ENCODE measurements around the gene PFKFB2.

The PFKFB2 gene

DNA sequence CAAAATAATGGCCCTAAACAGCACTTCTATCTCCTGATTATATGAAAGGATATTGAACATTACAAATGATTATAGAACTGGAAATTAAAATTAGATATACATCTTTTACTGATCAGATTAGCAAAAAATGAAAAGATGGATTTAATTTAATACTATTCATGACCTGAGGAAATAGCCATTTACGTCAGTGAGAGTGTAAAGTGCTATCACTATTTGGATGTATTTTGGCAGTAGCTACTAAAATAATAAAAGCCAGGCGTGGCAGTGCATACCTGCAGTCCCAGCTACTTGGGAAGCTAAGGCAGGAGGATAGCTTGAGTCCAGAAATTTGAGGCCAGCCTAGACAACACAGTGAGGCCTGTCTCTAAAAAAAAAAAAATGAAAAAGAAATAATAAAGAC is 40.9 kb downstream of the PFKFB2 start:
- DNase-seq, result no peak

- no peak for DNase-seq
These were observed 44.8 kb downstream of the PFKFB2 start for GRCh38 chr1:207097871-207098324.

GRCh38 chr1:207101720-207102119 is 48.6 kb downstream of the PFKFB2 start:
- DNase-seq, result no peak

DNA sequence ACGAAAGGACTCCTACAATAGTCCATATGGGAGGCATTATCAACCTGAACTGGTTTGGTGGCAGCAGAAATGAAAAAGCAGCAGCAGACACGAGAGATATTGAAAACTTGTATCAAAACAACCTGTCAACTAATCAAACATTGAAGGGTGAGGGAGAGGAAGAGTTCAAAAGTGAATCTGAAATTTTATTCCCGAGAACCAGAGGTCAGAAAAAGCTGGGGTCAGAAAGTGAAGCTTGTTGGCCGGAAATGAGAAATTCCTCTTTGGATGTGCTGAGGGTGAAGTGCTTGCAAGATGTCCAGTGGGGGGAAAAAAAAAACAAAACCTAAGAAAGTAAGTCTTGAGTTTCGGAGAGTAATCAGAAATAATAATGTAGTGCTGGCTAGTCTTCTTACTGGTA is 49.1 kb downstream of the PFKFB2 start:
- DNase-seq, result no peak

DNA sequence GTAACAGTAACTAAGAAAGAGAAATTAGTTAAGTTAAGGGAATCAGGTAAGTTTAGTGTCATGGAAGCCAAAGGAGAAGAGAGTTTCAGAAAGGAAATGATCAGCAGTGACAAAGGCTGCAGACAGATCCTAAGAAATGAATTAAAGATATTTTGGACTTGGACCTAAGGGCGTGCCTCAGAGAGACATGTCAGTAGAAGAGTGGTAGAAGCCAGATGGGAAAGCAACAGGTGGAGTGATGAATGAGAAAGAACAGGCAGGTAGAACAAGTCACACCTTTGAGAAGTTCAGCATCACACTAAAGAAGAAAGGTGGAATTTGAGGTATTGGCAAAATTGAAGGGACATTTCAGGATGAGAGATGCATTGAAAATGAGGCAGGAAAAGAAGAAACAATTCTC is 49.6 kb downstream of the PFKFB2 start:
- DNase-seq, result no peak

DNA sequence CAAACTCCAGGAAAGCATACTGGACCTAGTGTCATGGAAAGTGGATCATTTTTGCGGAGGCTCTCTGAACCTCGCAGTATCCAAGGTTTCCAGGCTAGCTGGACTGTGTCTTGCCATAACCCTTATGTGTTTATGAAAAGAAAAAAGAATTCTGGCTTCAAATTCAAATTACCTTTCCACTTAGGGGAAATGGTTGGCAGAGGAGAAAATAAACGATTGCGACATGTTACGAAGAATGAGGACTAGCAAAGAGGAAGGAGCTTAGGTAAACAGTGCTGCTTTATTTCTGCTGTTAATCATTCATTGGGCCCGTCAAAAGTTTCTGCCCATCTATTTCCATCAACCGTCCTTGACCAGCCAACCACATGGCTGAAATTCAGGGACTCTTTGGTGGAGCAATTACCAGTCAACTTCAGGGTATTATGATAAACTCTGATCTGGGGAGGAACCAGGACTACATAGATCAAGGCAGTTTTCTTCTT is 50.9 kb downstream of the PFKFB2 start, which contains the start of gene C4BPA:
Gene C4BPA (plus strand): TSS at position 342 of the 482 bp plus-strand sequence. CDS start 8,793 bp downstream, outside the sequence.
- DNase-seq, result no peak

GRCh38 chr1:207109004-207109403 is 55.9 kb downstream of the PFKFB2 start:
- no peak for DNase-seq

DNA sequence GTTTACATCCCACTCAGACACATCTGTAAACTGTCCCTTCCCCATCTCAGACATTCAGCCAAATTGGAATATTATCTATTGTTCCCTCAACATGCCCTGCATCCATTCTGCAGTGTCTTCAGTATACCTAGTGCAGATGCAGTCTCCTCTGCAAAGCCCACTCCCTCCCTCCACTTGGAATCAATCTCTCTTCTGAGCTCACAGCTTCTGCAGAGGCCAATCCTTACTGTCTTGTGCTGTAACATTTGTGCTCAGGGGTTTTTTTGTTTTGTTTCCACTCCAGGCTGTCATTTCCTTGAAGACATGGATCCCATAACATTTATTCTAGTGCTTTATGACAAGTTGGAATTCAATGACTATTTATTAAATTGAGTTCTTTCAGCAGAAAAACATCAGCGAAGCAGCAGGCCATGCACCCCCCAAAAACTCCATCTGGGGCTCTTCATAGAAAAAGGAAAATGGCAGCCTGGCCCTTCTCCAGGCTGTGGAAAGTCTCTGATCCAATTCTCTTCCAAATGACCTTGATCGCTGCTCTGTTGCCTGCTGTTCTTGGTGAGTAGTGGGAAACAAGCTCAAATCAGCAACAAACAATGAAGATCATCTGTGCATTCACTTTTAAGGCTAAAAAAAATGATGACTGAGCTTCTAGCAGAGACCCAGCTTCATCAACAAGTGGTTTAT is 59.7 kb downstream of the PFKFB2 start:
- no peak for DNase-seq

DNA sequence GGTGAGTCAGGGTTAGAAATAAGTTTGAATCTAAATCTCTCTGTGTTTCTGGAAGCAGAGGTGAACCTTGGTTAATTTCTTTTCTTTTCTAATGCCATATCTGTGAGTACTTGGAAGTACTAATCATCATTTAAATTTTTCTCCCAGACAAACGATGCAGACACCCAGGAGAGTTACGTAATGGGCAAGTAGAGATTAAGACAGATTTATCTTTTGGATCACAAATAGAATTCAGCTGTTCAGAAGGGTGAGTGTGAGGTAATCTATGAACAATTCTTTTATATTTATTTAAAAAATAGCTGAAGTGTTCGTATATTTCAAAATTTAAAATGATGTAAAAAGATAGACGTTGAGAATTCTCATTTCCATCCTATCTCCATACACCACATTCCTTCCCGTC is 62.2 kb downstream of the PFKFB2 start:
- no peak for DNase-seq

DNA sequence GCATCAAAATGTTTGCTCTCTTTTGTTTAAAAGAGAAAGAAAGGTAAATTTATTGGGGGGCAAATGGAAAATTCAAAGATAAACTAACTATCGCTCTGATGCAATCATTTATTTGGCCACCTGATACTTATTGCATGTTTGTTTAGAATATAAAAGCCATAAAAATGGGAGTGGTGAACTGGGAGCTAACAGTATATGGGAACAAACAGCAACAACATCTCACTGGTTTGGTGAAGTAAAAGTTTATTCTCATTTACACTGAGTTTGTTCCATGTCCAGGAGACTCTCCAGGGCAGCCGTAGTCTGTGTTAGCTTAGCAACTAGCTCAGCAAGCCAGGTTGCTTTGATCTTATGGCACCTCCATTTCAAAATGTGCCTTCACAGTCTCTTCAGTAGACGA is 71.3 kb downstream of the PFKFB2 start:
- DNase-seq, result no peak

DNA sequence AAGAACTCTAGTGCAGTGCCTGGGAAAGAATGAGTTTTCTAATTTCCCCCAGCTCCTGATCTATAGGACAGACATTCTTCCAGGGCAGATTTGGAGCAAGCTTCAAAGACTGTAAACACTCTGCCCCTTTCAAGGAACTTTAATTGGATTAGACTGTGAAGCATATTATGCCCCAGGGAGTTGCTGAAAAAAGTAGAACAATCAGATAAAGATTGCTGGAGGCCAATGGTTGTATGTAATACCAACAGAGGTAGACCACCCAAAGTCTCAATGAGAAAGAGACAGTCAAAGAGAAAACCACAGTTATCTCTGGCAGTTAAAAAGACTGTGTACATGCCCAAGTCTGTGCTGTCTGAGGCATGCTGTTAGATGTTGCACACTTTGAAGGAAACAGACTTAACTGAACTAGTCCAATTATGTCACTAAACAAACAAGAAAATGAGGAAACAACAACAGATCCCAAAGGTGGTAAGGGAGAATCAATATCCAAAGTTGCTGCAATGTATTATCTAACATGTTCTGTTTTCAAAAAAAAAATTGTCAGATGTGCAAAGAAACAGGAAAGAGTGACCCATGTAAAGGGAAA is 75.4 kb downstream of the PFKFB2 start:
- no peak for DNase-seq

- no peak for DNase-seq
These were observed 76.0 kb downstream of the PFKFB2 start for GRCh38 chr1:207129053-207129452.

All from SHP77 (cell line).